ENCODE results near the gene SIRPB2.

- TF ChIP-seq CTCF (IDR thresholded peaks at IDR 0.05), result no peak
- TF ChIP-seq POLR2A (IDR thresholded peaks at IDR 0.05), result no peak
These were observed 23.0 kb downstream of the SIRPB2 start for GRCh38 chr20:1468117-1468624.
